SU-DHL-6 (cell line): ENCODE data around the gene TICAM1.

Source experiments
- CTCF ChIP-seq: fragments of 200-600 bp; sonication (generic); IDR thresholded peaks from one replicate; pipeline ENCODE4 v1.5.1; 2017; ENCODE audit warnings: antibody characterized with exemption, mild to moderate bottlenecking, low read length, moderate library complexity; ENCODE audit not compliant: insufficient read depth, poor library complexity, severe bottlenecking
- EZH2phosphoT487 ChIP-seq: fragments of 200-600 bp; sonication (generic), shearing (Covaris generic); conservative IDR thresholded peaks from 2 replicates; pipeline ENCODE4 v1.6.1; 2018; ENCODE audit warnings: mild to moderate bottlenecking, antibody characterized with exemption, low read length, moderate library complexity, mixed read lengths

- TF ChIP-seq CTCF (no peak), EZH2phosphoT487 (no peak)
Measured at GRCh38 chr19:4832776-4833175, 1.3 kb upstream of the TICAM1 start.
